HL-60 (cell line): ENCODE measurements around the gene TAS2R60.

ENCODE experiments used
- CTCF ChIP-seq: IDR thresholded peaks from one replicate; pipeline ENCODE4 v1.5.1; 2011; ENCODE audit warnings: low read length, control low read depth, inconsistent platforms; ENCODE audit not compliant: insufficient read depth
- GABPA ChIP-seq: IDR thresholded peaks from 2 replicates; pipeline ENCODE4 v1.6.1; 2012; ENCODE audit warnings: low read depth
- POLR2AphosphoS5 ChIP-seq: IDR thresholded peaks from 2 replicates; pipeline ENCODE4 v1.6.1; 2012; ENCODE audit warnings: low read depth
- REST ChIP-seq: IDR thresholded peaks from 2 replicates; pipeline ENCODE4 v1.6.1; 2012; ENCODE audit warnings: low read depth; ENCODE audit not compliant: insufficient replicate concordance
- SPI1 ChIP-seq: IDR thresholded peaks from 2 replicates; pipeline ENCODE4 v1.6.1; 2012; ENCODE audit warnings: low read depth, mild to moderate bottlenecking, borderline replicate concordance

GRCh38 chr7:143394068-143394467 is 49.2 kb upstream of the TAS2R60 start:
- TF ChIP-seq CTCF, result no peak
- no peak for TF ChIP-seq POLR2AphosphoS5
- TF ChIP-seq REST, result no peak
- no peak for TF ChIP-seq GABPA
- TF ChIP-seq SPI1, result no peak
